Activated T-cell treated with anti-CD3 and anti-CD28 coated beads, Interleukin-2, amount 50 U/mL, for 4 hours (primary cell): Measurements from ENCODE around the gene ST3GAL4. TPM values are rescaled to one million over a fixed set of nuclear protein-coding genes. Genes with fewer than 3 reads are reported as not detected.
"Not testable (repeated sequence)": the region's sequence is repeated elsewhere in the genome, so short reads cannot be mapped to it uniquely, and the experiment has no call there.

Experiments used
- ATAC-seq, 2 donors: fragments of 200-7000 bp; cut with Tn5 transposase; one replicate each; pipeline ENCODE4 v1.10.0; 2021
- DNase-seq: peaks from one replicate; pipeline ENCODE4 v3.0.0-alpha.2; 2020
- H3K27me3 Mint-ChIP-seq: one replicate; pipeline ENCODE4 v1.8.0; 2021; ENCODE audit warnings: low read depth, mixed read lengths
- H3K36me3 Mint-ChIP-seq: one replicate; pipeline ENCODE4 v1.8.0; 2022; ENCODE audit warnings: mixed read lengths; ENCODE audit not compliant: insufficient read depth
- H3K4me1 Mint-ChIP-seq: one replicate; pipeline ENCODE4 v1.8.0; 2021; ENCODE audit warnings: low read depth, mixed read lengths
- H3K4me3 Mint-ChIP-seq: one replicate; pipeline ENCODE4 v1.8.0; 2021; ENCODE audit warnings: mild to moderate bottlenecking, moderate library complexity, mixed read lengths
- H3K9me3 Mint-ChIP-seq: one replicate; pipeline ENCODE4 v1.8.0; 2021; ENCODE audit warnings: mixed read lengths
- total RNA-seq, 3 donors: library from RNA; stranded (reverse); gene quantifications; one replicate each; pipeline ENCODE4 v1.2.1, GENCODE V29; 2021

The ST3GAL4 gene
- total RNA-seq, 3 donors from 2014 or later: 7.7 to 8.2 (median 7.9) TPM

DNA sequence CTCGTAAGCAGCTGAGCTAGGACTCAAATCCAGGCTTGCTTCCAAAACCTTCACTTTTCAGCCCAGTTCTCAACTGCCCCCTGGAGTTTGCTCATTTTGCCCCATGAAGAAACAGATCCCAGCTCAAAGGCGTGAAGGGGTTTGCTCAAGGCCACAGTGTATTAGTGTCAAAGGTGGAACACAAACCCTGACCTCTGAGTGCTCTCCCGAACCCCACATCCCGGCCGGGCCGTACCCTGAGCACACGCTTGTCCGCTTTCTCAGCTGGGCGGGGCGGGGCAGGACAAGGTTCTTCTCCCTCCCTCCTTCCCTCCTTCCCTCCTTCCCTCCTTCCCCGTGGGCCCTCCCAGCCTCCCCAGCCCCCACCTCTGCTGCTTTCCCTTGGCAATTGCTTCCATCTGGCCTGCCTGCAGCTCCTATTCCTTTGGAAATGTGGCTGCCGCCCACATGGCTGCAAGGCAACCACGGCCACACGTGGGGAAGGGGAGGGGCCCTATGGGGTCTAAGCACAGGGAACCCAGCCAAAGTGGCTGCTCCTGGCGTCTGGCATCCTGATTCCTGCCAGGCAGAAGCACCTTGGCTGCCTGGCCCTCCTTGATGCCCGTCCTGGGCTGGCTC lies 4.1 kb downstream of the ST3GAL4 start:
- DNase-seq: no peak
- H3K27me3 Mint-ChIP-seq: no peaks in the 10 kb centered on the region
- H3K4me3 Mint-ChIP-seq: no peak overlapping the region
- H3K4me1 Mint-ChIP-seq: peaks cover 12% of the 10 kb centered on the region
- ATAC-seq: no peak
- H3K36me3 Mint-ChIP-seq: no peaks in the 10 kb centered on the region
- H3K9me3 Mint-ChIP-seq: no peaks in the 10 kb centered on the region

DNA sequence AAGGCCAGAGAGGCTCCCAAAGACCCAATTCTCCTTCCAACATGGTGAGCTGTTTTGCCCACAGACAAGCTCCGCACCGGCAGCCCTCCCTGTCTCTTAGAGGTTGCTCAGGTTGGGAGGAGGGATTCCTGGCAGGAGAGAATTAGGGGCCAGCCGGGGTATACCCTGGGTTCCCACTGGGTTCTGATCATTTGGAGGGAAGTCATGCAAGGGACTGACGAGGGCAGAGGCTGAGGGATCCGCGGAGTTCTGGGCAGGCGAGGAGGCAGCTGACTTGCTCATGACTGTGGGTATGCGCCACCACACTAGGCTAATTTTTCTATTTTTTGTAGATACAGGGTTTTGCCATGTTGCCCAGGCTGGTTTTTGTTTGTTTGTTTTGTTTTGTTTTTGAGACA lies 4.6 kb downstream of the ST3GAL4 start:
- DNase-seq: no peak
- Mint-ChIP-seq H3K4me1 (peaks cover 7% of the 10 kb centered on the region), H3K4me3 (no peak overlapping the region), H3K36me3 (no peaks in the 10 kb centered on the region), H3K27me3 (no peaks in the 10 kb centered on the region), H3K9me3 (no peaks in the 10 kb centered on the region)
- no peak for ATAC-seq

DNA sequence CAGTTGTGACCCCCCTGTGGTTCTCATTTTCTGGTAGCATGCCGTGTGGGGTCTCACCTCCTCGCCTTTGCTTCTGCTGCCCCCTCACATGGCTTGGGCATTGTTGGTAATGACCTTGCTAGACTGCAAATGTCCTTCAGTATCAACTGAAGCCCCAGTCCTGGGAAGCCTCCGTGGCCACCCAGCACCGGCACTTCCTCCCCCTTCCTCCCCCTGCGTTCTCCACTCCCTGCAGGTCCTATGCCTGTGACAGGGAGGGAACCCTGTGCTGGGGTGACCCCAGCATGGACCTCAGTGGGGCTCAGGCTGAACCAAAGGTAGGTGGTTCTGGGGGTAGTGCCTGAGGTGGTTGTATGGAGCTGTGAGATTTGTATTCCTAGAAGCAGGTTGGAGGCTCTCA lies 5.9 kb downstream of the ST3GAL4 start:
- Mint-ChIP-seq H3K9me3 (no peaks in the 10 kb centered on the region), H3K27me3 (no peaks in the 10 kb centered on the region), H3K4me3 (no peak overlapping the region), H3K36me3 (no peaks in the 10 kb centered on the region), H3K4me1 (peaks cover 4% of the 10 kb centered on the region)
- DNase-seq (no peak), ATAC-seq (no peak)

DNA sequence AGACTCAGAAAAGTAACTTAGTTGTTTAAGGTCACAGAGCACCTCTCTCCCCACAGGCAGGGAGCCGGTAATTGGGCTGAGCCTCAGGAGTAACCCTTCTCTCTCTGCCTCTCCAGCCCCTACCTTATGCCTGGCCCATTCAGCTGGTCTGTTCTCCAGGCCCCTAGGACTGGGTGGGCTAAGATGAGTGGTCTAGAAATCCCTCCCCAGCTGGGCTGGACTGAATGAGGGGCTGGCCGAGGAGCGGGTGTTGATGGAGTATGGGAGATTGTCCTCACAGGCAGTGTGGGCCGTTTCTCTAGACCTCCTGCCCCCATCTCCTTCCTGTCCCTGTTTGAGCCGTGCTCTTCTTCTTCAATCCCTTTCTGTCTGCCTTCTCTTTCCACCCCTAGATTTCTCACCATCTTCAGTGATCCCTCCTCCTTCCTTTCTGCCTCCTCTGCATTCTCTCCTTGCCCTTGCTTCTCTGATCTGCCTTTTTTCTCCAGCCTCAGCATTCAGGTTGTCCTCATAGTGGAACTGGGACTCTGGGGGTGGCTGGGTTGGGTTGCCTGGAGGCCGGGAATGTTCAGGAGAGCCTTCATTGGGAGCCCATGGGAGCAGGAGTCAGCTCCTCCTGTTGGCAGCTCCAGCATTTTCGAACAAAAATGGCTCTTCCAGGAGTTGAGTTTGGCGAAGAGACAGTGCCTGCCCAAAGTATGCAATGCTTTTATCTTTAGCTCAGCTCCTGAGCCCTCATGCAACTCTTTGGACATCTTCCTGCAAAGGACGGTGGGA lies 7.6 kb downstream of the ST3GAL4 start:
- Mint-ChIP-seq H3K9me3 (no peaks in the 10 kb centered on the region), H3K27me3 (no peaks in the 10 kb centered on the region), H3K4me3 (no peak overlapping the region), H3K4me1 (no peaks in the 10 kb centered on the region), H3K36me3 (no peaks in the 10 kb centered on the region)
- DNase-seq (no peak), ATAC-seq (no peak)

DNA sequence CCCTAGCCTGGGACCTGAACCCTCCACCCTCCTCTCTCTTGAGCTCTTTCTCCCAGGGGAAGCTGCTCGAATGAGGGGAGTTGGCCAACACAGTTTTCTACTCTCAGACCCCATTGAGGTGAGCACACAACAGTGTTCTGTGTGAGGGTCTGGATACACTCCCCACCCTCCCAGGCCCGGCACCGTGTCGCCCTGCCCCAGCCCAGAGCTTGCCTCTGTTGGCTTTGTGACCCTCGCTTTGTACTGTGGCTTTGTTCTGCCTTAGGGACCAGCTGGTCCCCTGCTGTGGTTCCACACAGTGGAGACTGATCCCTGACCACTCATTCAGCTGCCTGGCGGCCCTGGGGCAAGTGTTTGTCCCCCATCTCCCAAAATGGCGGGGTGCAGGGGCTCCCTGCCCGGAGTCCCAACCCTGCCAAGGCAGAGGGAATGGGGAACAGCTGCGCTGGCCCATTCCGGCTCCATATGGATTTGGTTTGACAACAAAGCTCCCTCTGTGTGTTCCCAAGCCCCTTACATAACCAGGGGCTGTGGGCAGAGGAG lies 8.3 kb downstream of the ST3GAL4 start:
- no peaks in the 10 kb centered on the region for H3K9me3 Mint-ChIP-seq
- DNase-seq (no peak), ATAC-seq (no peak)
- no peaks in the 10 kb centered on the region for H3K36me3 Mint-ChIP-seq
- no peak overlapping the region for H3K4me3 Mint-ChIP-seq
- no peaks in the 10 kb centered on the region for H3K4me1 Mint-ChIP-seq
- H3K27me3 Mint-ChIP-seq: no peaks in the 10 kb centered on the region

DNA sequence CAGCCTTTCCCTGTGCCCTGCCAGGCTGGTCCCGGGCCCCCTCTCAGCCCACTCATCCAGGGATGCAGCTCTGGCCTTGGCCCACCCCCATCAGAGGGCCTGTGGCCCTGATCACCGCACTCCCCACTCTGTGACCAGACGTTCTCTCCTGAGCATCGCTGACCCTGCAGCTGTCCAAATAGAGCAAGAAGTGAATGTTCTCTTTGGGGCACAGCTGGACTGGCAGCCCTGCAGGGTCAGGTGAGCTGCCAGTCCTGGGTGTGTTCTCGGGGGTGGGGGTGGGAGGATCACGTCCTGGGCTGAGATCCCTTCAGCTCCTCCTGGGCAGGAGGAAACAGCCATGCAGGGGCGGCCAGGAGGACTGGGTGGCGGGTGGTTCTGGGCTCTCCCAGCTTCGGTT lies 9.2 kb downstream of the ST3GAL4 start:
- not testable (repeated sequence) for H3K36me3 Mint-ChIP-seq, H3K4me3 Mint-ChIP-seq, H3K4me1 Mint-ChIP-seq, DNase-seq, H3K27me3 Mint-ChIP-seq, H3K9me3 Mint-ChIP-seq, ATAC-seq

DNA sequence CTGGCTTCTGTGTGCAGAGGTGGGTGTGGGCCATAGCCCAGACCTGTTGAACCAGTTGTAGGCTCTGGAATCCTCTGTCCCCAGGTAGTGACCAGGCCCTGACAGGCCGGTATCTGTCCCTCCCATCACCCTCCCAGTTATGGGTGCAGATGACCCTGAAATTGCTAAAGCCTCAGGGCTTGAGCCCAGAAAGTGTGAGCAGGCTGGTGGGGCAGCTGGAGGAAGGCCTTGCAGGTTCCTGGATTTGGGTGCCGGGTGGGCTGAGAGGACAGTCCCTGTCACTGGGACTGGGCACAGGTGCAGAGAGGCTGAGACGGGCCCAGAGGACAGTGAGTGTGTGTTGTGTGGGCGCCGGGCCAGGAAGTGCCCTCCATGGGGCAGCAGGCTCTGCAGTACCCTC lies 10.0 kb downstream of the ST3GAL4 start:
- not testable (repeated sequence) for H3K4me3 Mint-ChIP-seq, H3K36me3 Mint-ChIP-seq, DNase-seq, ATAC-seq, H3K4me1 Mint-ChIP-seq, H3K27me3 Mint-ChIP-seq, H3K9me3 Mint-ChIP-seq

DNA sequence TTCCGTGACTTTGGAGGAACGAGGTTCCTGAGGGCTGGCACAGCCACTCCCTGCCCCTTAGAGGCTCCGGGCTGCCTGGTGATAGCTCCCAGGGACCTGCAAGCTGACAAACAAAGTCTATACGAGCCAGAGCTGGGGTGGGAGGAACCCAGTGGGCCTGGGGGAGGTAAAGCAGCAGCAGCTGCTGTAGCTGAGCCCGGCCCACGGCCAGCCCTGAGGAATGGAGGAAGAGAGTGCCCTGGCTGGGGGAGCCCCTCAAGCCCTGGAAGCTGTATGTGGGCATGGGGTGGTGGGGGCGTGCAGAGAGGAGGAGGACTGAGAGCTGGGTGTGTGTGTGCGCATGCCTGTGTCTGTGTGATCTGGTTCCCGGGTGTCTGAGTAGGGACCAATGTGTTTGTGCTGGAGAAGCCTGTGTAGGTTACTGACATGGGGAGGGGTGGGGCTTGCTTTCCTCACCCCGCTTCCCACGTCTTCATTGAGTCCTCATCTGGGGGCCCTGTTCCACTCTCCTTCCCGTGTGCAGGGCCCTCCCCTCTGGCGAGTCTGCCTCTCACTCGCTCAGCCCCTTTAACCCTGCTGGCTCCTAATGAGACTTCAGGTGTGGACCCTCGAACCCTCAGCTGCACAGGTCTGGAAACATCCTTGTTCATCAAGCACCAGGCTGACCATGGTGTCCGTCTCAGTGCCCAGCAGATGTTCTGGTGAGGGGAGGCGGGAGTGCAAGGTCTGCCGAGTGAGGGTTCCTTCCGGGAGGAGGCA lies 10.8 kb downstream of the ST3GAL4 start:
- no peak for DNase-seq
- no peaks in the 10 kb centered on the region for H3K27me3 Mint-ChIP-seq
- no peak overlapping the region for H3K4me3 Mint-ChIP-seq
- H3K4me1 Mint-ChIP-seq: no peaks in the 10 kb centered on the region
- H3K9me3 Mint-ChIP-seq: no peaks in the 10 kb centered on the region
- ATAC-seq: no peak
- no peaks in the 10 kb centered on the region for H3K36me3 Mint-ChIP-seq

DNA sequence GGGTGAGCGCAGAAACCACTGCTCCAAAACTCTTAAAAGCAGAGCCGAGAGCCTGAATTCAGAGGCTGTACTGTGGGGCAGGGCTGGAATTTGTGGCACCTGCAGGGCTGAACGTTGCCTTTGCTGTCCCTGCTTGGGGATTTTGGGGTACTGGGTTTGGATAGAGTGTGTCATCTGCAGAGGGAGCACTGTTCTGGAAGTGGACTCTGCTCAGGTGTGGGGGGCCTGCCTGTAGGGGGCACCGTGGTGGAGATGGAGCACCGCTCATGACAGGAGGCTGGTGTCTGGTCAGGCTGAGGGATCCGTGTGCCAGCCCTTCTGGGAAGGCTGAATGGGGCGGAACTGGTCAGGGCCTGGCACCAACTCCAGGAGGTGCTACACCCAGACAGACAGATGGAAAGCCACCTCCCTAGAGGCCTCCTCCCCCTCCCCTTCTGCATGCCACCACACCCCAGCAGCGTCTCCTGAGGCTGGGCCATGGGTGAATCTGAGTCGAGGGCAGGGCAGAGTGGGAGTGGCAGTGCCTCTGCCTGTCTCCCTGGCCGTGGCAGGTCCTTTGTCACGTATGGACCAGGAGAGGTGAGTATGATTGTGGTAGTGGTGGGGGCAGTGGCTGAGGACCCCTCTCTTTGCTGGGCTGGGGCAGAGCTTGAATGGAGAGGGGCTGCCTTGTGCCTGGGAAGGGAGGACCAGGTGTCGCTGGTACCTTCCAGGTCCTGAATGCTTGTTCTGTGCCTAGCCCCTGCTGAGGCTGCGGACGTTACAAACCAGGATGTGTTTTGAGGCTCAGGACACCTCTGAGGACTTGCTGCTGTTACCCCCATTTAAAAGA lies 11.6 kb downstream of the ST3GAL4 start:
- H3K27me3 Mint-ChIP-seq, H3K4me3 Mint-ChIP-seq, H3K9me3 Mint-ChIP-seq, H3K36me3 Mint-ChIP-seq, ATAC-seq, H3K4me1 Mint-ChIP-seq, DNase-seq: not testable (repeated sequence)

DNA sequence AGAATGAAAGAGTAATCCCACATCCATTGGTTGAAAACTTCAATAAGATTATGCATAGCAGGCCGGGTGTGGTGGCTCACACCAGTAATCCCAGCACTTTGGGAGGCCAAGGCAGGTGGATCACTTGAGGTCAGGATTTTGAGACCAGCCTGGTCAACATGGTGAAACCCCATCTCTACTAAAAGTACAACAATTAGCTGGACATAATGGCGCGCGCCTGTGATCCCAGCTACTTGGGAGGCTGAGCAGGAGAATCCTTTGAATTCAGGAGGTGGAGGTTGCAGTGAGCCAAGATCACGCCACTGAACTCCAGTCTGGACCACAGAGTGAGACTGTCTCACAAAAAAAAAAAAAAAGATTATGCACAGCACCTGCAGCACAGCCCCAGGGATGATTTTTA lies 12.3 kb downstream of the ST3GAL4 start:
- not testable (repeated sequence) for ATAC-seq, H3K4me3 Mint-ChIP-seq, H3K27me3 Mint-ChIP-seq, DNase-seq, H3K9me3 Mint-ChIP-seq, H3K36me3 Mint-ChIP-seq, H3K4me1 Mint-ChIP-seq

DNA sequence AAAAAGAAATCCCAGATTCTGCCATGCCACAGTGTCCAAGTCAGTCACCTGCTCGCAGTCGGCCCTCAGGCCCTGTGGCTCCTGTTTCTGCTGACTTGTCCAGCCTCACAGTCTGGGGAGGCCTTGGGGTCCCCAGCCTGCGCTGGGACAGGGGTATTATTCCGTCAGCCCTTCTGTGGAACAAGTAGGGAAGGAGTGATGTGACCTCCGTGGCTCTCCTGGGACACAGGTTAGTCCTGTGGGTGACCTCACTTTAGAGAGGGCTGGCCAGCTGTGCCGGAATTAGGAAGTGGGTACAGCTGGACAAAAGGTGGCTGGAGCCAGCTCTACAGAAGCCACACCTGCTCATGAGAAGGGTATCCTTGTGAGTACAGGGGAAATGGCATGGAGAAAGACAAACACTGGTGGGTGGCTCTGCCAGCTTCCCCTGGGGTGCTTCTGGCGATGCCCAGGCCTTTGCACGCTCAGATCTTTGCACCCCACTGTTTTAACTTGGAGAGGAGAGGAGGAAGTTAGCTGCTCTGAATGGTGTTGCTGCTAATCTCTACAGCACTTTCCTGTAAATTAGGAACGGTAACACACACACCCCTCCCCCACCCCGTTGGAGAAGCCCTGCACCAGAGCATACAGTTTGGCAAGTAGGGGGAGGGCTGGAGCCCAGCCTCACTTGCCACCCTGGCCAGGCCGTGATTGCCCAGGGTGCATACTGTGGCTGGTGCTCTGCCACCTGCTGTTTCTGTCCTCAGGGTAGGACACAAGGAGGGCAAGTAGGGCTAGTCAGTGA lies 13.0 kb downstream of the ST3GAL4 start:
- not testable (repeated sequence) for H3K4me3 Mint-ChIP-seq, DNase-seq, H3K4me1 Mint-ChIP-seq, H3K9me3 Mint-ChIP-seq, H3K27me3 Mint-ChIP-seq, ATAC-seq, H3K36me3 Mint-ChIP-seq

DNA sequence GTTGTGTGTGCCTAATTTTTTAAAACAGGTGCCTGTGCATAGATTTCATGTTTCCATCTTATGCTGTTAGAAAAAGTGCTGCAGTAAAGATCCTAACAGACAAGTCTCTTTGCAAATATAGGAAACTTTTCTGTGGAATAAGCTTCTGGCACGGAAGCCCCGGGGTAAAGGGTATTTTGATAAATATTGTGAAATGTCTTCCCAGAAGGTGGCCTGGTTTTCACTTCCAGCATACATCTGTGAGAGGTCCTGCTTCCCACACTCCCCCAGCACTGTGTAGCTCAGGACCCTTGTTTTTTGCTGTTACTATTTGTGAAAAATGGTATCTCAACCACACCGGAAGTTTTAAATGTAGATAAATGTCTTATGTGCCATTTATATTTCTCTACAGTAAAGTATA lies 14.5 kb downstream of the ST3GAL4 start:
- Mint-ChIP-seq H3K27me3 (no peaks in the 10 kb centered on the region), H3K4me1 (no peaks in the 10 kb centered on the region), H3K4me3 (no peak overlapping the region), H3K9me3 (no peaks in the 10 kb centered on the region), H3K36me3 (no peaks in the 10 kb centered on the region)
- ATAC-seq: no peak
- no peak for DNase-seq

DNA sequence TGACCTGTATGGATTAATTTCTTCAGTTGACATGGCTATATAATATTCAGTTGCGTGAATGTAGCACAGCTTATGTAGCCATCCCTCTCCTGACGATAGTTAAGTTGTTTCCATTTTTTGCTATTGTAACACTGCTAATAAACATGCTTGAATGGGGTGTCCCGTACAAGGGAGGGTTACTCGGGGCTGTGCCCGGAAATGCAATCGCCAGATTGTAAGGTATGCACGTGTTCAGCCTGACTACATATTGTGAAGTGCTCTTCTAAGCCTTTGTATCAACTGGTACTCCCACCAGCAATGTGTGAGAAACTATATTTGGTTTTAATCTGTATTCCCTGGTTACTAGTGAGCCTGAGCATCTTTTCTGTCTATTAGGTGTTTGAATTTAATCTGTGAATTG lies 16.1 kb downstream of the ST3GAL4 start:
- Mint-ChIP-seq H3K27me3 (no peaks in the 10 kb centered on the region), H3K36me3 (no peaks in the 10 kb centered on the region), H3K9me3 (no peaks in the 10 kb centered on the region), H3K4me1 (no peaks in the 10 kb centered on the region), H3K4me3 (no peak overlapping the region)
- no peak for DNase-seq
- ATAC-seq: no peak
